H1 (cell line): ENCODE data around the gene TMEM187. TPM values are rescaled to one million over a fixed set of nuclear protein-coding genes. Genes with fewer than 3 reads are reported as not detected.

ENCODE experiments used
- polyA plus RNA-seq, 7 experiments: library from polyadenylated mRNA; depleted of rRNA in 3 of 7; stranded (reverse) in 5 of 7; unstranded in 2 of 7; fragments of >200 nt in 5 of 7; fragments of 200-250 nt in 2 of 7; gene quantifications; 1 replicate in 5 of 7; 2 replicates in 1 of 7; 4 replicates in 1 of 7; pipeline versions ENCODE4 v1.2.1 to v1.2.3, GENCODE V29; 2011 to 2013; ENCODE audit warnings: missing spikeins in 2 of 7, mixed read lengths in 2 of 7
- total RNA-seq: library from RNA; stranded (reverse); fragmentation: NEBNext Ultra II Directional; extraction: Animal tissue kit (Norgen Biotek cat#: 25700); gene quantifications from 2 replicates; pipeline ENCODE4 v1.2.1, GENCODE V29; 2021
- TF ChIP-seq, protein P1 (sequence below): fragments of 300-600 bp; sonication (generic); IDR thresholded peaks from 2 replicates; pipeline ENCODE4 v1.7.1; 2012; ENCODE audit warnings: low read length, moderate library complexity, mild to moderate bottlenecking, inconsistent platforms; ENCODE audit not compliant: insufficient replicate concordance

Gene TMEM187
- total and polyA plus RNA-seq, 2 of the 8 experiments (the other 6 are each of a cell fraction or from before 2014, with no cell fraction given), result 5.0 to 14.5 TPM

DNA sequence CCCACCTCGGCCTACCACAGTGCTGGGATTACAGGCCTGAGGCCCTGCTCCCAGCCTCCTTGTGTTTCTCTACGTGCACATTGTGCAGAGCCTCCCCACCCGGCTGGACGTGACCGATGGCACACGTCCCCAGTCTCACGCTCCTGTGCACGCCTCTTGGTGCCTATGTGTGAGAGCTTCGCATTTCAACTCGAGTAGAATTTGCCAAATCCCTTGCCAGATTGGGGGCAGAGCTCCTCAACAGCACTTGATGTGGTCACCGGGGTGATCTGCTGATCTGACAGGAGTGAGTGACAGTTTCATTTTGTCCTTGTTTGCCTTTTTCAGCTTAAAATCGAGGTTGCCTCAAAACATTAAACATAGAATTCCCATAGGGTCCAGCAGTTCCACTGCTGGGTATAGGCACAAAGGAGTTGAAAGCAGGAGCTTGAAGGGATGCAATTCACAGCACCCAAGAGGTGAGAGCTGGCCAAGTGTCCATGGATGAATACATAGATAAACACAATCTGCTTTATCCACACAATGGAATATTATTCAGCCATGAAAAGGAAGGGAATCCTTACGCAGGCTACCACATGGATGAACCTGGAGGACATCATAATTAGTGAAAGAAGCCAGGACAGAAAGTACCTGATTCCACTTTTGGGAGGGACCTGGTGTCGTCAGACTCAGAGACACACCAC is 17.6 kb downstream of the TMEM187 start (continued):
- TF ChIP-seq, protein P1, sequence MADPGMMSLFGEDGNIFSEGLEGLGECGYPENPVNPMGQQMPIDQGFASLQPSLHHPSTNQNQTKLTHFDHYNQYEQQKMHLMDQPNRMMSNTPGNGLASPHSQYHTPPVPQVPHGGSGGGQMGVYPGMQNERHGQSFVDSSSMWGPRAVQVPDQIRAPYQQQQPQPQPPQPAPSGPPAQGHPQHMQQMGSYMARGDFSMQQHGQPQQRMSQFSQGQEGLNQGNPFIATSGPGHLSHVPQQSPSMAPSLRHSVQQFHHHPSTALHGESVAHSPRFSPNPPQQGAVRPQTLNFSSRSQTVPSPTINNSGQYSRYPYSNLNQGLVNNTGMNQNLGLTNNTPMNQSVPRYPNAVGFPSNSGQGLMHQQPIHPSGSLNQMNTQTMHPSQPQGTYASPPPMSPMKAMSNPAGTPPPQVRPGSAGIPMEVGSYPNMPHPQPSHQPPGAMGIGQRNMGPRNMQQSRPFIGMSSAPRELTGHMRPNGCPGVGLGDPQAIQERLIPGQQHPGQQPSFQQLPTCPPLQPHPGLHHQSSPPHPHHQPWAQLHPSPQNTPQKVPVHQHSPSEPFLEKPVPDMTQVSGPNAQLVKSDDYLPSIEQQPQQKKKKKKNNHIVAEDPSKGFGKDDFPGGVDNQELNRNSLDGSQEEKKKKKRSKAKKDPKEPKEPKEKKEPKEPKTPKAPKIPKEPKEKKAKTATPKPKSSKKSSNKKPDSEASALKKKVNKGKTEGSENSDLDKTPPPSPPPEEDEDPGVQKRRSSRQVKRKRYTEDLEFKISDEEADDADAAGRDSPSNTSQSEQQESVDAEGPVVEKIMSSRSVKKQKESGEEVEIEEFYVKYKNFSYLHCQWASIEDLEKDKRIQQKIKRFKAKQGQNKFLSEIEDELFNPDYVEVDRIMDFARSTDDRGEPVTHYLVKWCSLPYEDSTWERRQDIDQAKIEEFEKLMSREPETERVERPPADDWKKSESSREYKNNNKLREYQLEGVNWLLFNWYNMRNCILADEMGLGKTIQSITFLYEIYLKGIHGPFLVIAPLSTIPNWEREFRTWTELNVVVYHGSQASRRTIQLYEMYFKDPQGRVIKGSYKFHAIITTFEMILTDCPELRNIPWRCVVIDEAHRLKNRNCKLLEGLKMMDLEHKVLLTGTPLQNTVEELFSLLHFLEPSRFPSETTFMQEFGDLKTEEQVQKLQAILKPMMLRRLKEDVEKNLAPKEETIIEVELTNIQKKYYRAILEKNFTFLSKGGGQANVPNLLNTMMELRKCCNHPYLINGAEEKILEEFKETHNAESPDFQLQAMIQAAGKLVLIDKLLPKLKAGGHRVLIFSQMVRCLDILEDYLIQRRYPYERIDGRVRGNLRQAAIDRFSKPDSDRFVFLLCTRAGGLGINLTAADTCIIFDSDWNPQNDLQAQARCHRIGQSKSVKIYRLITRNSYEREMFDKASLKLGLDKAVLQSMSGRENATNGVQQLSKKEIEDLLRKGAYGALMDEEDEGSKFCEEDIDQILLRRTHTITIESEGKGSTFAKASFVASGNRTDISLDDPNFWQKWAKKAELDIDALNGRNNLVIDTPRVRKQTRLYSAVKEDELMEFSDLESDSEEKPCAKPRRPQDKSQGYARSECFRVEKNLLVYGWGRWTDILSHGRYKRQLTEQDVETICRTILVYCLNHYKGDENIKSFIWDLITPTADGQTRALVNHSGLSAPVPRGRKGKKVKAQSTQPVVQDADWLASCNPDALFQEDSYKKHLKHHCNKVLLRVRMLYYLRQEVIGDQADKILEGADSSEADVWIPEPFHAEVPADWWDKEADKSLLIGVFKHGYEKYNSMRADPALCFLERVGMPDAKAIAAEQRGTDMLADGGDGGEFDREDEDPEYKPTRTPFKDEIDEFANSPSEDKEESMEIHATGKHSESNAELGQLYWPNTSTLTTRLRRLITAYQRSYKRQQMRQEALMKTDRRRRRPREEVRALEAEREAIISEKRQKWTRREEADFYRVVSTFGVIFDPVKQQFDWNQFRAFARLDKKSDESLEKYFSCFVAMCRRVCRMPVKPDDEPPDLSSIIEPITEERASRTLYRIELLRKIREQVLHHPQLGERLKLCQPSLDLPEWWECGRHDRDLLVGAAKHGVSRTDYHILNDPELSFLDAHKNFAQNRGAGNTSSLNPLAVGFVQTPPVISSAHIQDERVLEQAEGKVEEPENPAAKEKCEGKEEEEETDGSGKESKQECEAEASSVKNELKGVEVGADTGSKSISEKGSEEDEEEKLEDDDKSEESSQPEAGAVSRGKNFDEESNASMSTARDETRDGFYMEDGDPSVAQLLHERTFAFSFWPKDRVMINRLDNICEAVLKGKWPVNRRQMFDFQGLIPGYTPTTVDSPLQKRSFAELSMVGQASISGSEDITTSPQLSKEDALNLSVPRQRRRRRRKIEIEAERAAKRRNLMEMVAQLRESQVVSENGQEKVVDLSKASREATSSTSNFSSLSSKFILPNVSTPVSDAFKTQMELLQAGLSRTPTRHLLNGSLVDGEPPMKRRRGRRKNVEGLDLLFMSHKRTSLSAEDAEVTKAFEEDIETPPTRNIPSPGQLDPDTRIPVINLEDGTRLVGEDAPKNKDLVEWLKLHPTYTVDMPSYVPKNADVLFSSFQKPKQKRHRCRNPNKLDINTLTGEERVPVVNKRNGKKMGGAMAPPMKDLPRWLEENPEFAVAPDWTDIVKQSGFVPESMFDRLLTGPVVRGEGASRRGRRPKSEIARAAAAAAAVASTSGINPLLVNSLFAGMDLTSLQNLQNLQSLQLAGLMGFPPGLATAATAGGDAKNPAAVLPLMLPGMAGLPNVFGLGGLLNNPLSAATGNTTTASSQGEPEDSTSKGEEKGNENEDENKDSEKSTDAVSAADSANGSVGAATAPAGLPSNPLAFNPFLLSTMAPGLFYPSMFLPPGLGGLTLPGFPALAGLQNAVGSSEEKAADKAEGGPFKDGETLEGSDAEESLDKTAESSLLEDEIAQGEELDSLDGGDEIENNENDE, result no peak
